H9 (cell line): Measurements from ENCODE around the gene MTSS2. TPM values are rescaled to one million over a fixed set of nuclear protein-coding genes. Genes with fewer than 3 reads are reported as not detected.

ENCODE experiments used
- DNase-seq: peaks from one replicate; pipeline ENCODE4 v3.0.0-alpha.2; 2017
- H2AFZ ChIP-seq: one replicate; pipeline ENCODE4 v1.6.1; 2013; ENCODE audit warnings: mild to moderate bottlenecking, low read length, control low read depth, moderate library complexity
- H2AK5ac ChIP-seq: 2 replicates; pipeline ENCODE4 v1.6.1; 2013; ENCODE audit warnings: low read length, control low read depth, mixed read lengths; ENCODE audit not compliant: insufficient read length
- H2BK120ac ChIP-seq: one replicate; pipeline ENCODE4 v1.6.1; 2013; ENCODE audit warnings: low read depth, mild to moderate bottlenecking, low read length, control low read depth, inconsistent platforms; ENCODE audit not compliant: poor library complexity, severe bottlenecking
- H2BK12ac ChIP-seq: 2 replicates; pipeline ENCODE4 v1.6.1; 2013; ENCODE audit warnings: low read length, control low read depth, mixed read lengths, low read depth; ENCODE audit not compliant: insufficient read length
- H2BK15ac ChIP-seq: 2 replicates; pipeline ENCODE4 v1.6.1; 2013; ENCODE audit warnings: low read depth, low read length, control low read depth
- H2BK20ac ChIP-seq: one replicate; pipeline ENCODE4 v1.6.1; 2013; ENCODE audit warnings: low read depth, mild to moderate bottlenecking, low read length, control low read depth, inconsistent platforms; ENCODE audit not compliant: poor library complexity, severe bottlenecking
- H2BK5ac ChIP-seq: 2 replicates; pipeline ENCODE4 v1.6.1; 2013; ENCODE audit warnings: low read length, control low read depth, mixed read lengths; ENCODE audit not compliant: insufficient read length
- H3K14ac ChIP-seq: 2 replicates; pipeline ENCODE4 v1.6.1; 2013; ENCODE audit warnings: low read length, control low read depth; ENCODE audit not compliant: insufficient read depth
- H3K18ac ChIP-seq: 2 replicates; pipeline ENCODE4 v1.6.1; 2013; ENCODE audit warnings: low read depth, mild to moderate bottlenecking, mixed read lengths, low read length, control low read depth; ENCODE audit not compliant: insufficient read length
- H3K23ac ChIP-seq: 2 replicates; pipeline ENCODE4 v1.6.1; 2013; ENCODE audit warnings: low read length, control low read depth, mixed read lengths, low read depth; ENCODE audit not compliant: insufficient read length
- H3K23me2 ChIP-seq: 2 replicates; pipeline ENCODE4 v1.6.1; 2013; ENCODE audit warnings: low read depth, mild to moderate bottlenecking, mixed read lengths, low read length, control low read depth; ENCODE audit not compliant: insufficient read length, poor library complexity, severe bottlenecking
- H3K27ac ChIP-seq: 2 replicates; pipeline ENCODE4 v1.5.1; 2013; ENCODE audit warnings: low read length, control low read depth, mixed read lengths, low read depth; ENCODE audit not compliant: insufficient read length
- H3K27me3 ChIP-seq: 2 replicates; pipeline ENCODE4 v1.6.1; 2013; ENCODE audit warnings: low read length, control low read depth, inconsistent platforms; ENCODE audit not compliant: insufficient read depth
- H3K4ac ChIP-seq: 2 replicates; pipeline ENCODE4 v1.6.1; 2013; ENCODE audit warnings: low read depth, mild to moderate bottlenecking, control low read depth, inconsistent platforms, low read length, moderate library complexity
- H3K4me1 ChIP-seq: 2 replicates; pipeline ENCODE4 v1.6.1; 2013; ENCODE audit warnings: low read length, control low read depth, inconsistent platforms; ENCODE audit not compliant: insufficient read depth
- H3K4me2 ChIP-seq: 2 replicates; pipeline ENCODE4 v1.6.1; 2013; ENCODE audit warnings: low read length, control low read depth, mixed read lengths; ENCODE audit not compliant: insufficient read length, insufficient read depth
- H3K56ac ChIP-seq: 2 replicates; pipeline ENCODE4 v1.6.1; 2013; ENCODE audit warnings: low read depth, mild to moderate bottlenecking, mixed read lengths, low read length, control low read depth; ENCODE audit not compliant: insufficient read length
- H3K79me1 ChIP-seq: 2 replicates; pipeline ENCODE4 v1.6.1; 2013; ENCODE audit warnings: low read depth, mild to moderate bottlenecking, moderate library complexity, low read length, control low read depth, inconsistent platforms; ENCODE audit not compliant: insufficient read depth, poor library complexity, severe bottlenecking
- H3K79me2 ChIP-seq: 2 replicates; pipeline ENCODE4 v1.6.1; 2013; ENCODE audit warnings: low read length, control low read depth, inconsistent platforms; ENCODE audit not compliant: insufficient read depth
- H3K9ac ChIP-seq: 2 replicates; pipeline ENCODE4 v1.6.1; 2013; ENCODE audit warnings: low read length, control low read depth, mixed read lengths; ENCODE audit not compliant: insufficient read length; ENCODE audit errors: extremely low read depth
- H3K9me3 ChIP-seq: one replicate; pipeline ENCODE4 v1.6.1; 2013; ENCODE audit warnings: low read depth, low read length, inconsistent platforms; ENCODE audit not compliant: control insufficient read depth
- H3T11ph ChIP-seq: one replicate; pipeline ENCODE4 v1.6.1; 2013; ENCODE audit warnings: mild to moderate bottlenecking, low read length, control low read depth, inconsistent platforms
- H4K20me1 ChIP-seq: one replicate; pipeline ENCODE4 v1.6.1; 2013; ENCODE audit not compliant: control insufficient read depth, insufficient read length, insufficient read depth
- H4K5ac ChIP-seq: 2 replicates; pipeline ENCODE4 v1.6.1; 2013; ENCODE audit warnings: low read depth, mild to moderate bottlenecking, mixed read lengths, low read length, control low read depth; ENCODE audit not compliant: insufficient read length
- H4K8ac ChIP-seq: replicated peaks from 2 replicates; pipeline ENCODE4 v1.6.1; 2013; ENCODE audit warnings: low read length, control low read depth, mixed read lengths, low read depth; ENCODE audit not compliant: insufficient read length
- H4K91ac ChIP-seq: 2 replicates; pipeline ENCODE4 v1.6.1; 2013; ENCODE audit warnings: low read depth, mild to moderate bottlenecking, moderate library complexity, mixed read lengths, low read length, control low read depth; ENCODE audit not compliant: insufficient read length
- H3K27ac Mint-ChIP-seq, 3 experiments: 2 replicates in 2 of 3; 3 replicates in 1 of 3; pipeline ENCODE4 v1.8.0; 2020 to 2021; ENCODE audit warnings: mixed read lengths in 3 of 3, mild to moderate bottlenecking in 1 of 3, moderate library complexity in 1 of 3
- H3K27me3 Mint-ChIP-seq: 2 replicates; pipeline ENCODE4 v1.8.0; 2021; ENCODE audit warnings: low read depth, mild to moderate bottlenecking, moderate library complexity, mixed read lengths
- H3K36me3 Mint-ChIP-seq, 3 experiments: 2 replicates in 2 of 3; 3 replicates in 1 of 3; pipeline ENCODE4 v1.8.0; 2020 to 2021; ENCODE audit warnings: low read depth in 3 of 3, mixed read lengths in 3 of 3; ENCODE audit not compliant: insufficient read depth in 1 of 3
- H3K4me1 Mint-ChIP-seq, 2 experiments: 2 replicates each; pipeline ENCODE4 v1.8.0; 2020; ENCODE audit warnings: mixed read lengths in 2 of 2
- H3K4me3 Mint-ChIP-seq, 2 experiments: 2 replicates in 1 of 2; 3 replicates in 1 of 2; pipeline ENCODE4 v1.8.0; 2020 to 2021; ENCODE audit warnings: mild to moderate bottlenecking in 2 of 2, mixed read lengths in 2 of 2, moderate library complexity in 1 of 2
- H3K9me3 Mint-ChIP-seq, 2 experiments: 2 replicates in 1 of 2; 3 replicates in 1 of 2; pipeline ENCODE4 v1.8.0; 2020; ENCODE audit warnings: mild to moderate bottlenecking in 2 of 2, mixed read lengths in 2 of 2, moderate library complexity in 1 of 2
- WGBS: extraction: QIAGEN DNeasy Blood & Tissue Kit; methylation state at CpG from one replicate; pipeline ENCODE4 v1.1.7; 2013; ENCODE audit warnings: missing lambda C conversion rate, low lambda C conversion rate, mixed read lengths; ENCODE audit not compliant: insufficient read length; ENCODE audit errors: extremely low coverage; 5-methylcytosine and 5-hydroxymethylcytosine counted together
- total RNA-seq: library from RNA; stranded (reverse); gene quantifications from 2 replicates; pipeline ENCODE4 v1.2.1, GENCODE V29; 2021
- TF ChIP-seq, protein P1 (sequence below): fragments of 200-600 bp; sonication (generic); conservative IDR thresholded peaks from 3 replicates; pipeline ENCODE4 v1.8.0; 2021; ENCODE audit warnings: antibody characterized with exemption, mild to moderate bottlenecking

Gene MTSS2
- total RNA-seq, 1 experiment from 2014 or later: 41.0 TPM

- Histone ChIP-seq H3K4me2 (no peak overlapping the region), H3K27ac (no peak overlapping the region), H2BK12ac (no peak overlapping the region), H2AFZ (no peak overlapping the region), H2AK5ac (no peak overlapping the region), H3K9me3 (no peaks in the 10 kb centered on the region), H3K56ac (no peak overlapping the region), H2BK20ac (no peak overlapping the region), H3K79me1 (no peaks in the 10 kb centered on the region), H2BK5ac (no peak overlapping the region), H4K8ac (no peak overlapping the region), H4K91ac (no peak overlapping the region), H3K79me2 (no peaks in the 10 kb centered on the region), H3K23ac (no peak overlapping the region), H4K20me1 (no peaks in the 10 kb centered on the region), H3K9ac (no peak overlapping the region), H3K18ac (no peak overlapping the region), H2BK15ac (no peak overlapping the region), H2BK120ac (no peak overlapping the region), H4K5ac (no peak overlapping the region), H3T11ph (no peak overlapping the region), H3K14ac (no peak overlapping the region), H3K4me1 (peaks cover 6% of the 10 kb centered on the region; the same call in 1 of the 2 replicates), H3K27me3 (no peaks in the 10 kb centered on the region), H3K4ac (no peak overlapping the region), H3K23me2 (no peaks in the 10 kb centered on the region)
- Mint-ChIP-seq H3K27me3 (no peaks in the 10 kb centered on the region), H3K27ac (peak overlapping the region in 2 of 3 experiments; percentile 44 to 83; a peak in 2 of 7 replicates), H3K9me3 (no peaks in the 10 kb centered on the region), H3K4me1 (peaks cover 28 to 29% of the 10 kb centered on the region in 2 experiments), H3K36me3 (peaks cover 5 to 15% (median 12%) of the 10 kb centered on the region in 3 experiments; a peak in 6 of 7 replicates), H3K4me3 (no peak overlapping the region)
- TF ChIP-seq, protein P1, sequence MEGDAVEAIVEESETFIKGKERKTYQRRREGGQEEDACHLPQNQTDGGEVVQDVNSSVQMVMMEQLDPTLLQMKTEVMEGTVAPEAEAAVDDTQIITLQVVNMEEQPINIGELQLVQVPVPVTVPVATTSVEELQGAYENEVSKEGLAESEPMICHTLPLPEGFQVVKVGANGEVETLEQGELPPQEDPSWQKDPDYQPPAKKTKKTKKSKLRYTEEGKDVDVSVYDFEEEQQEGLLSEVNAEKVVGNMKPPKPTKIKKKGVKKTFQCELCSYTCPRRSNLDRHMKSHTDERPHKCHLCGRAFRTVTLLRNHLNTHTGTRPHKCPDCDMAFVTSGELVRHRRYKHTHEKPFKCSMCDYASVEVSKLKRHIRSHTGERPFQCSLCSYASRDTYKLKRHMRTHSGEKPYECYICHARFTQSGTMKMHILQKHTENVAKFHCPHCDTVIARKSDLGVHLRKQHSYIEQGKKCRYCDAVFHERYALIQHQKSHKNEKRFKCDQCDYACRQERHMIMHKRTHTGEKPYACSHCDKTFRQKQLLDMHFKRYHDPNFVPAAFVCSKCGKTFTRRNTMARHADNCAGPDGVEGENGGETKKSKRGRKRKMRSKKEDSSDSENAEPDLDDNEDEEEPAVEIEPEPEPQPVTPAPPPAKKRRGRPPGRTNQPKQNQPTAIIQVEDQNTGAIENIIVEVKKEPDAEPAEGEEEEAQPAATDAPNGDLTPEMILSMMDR: no peak
- peak; percentile 45 for DNase-seq
- WGBS: no CpG with 5 or more reads among the region's 13 CpGs
Measured at GRCh38 chr16:70735141-70735979, 49.5 kb upstream of the MTSS2 start.
